Suprapubic skin (tissue), 4 donors: ENCODE data around the gene CACNA2D3.

Source experiments
- EP300 ChIP-seq: sonication (generic); formaldehyde crosslinking; IDR thresholded peaks from one replicate; pipeline ENCODE4 v1.6.1; 2017; ENCODE audit warnings: antibody characterized with exemption
- POLR2A ChIP-seq, 2 donors: fragments of 450-650 bp; IDR thresholded peaks; one replicate each; pipeline ENCODE4 v1.6.1; 2017; ENCODE audit warnings: antibody characterized with exemption in 2 of 2, mild to moderate bottlenecking in 2 of 2, moderate library complexity in 2 of 2
- POLR2AphosphoS5 ChIP-seq, 3 donors: sonication (generic); formaldehyde crosslinking; IDR thresholded peaks; one replicate each; pipeline ENCODE4 v1.6.1; 2017; ENCODE audit warnings: antibody characterized with exemption in 3 of 3
- TF ChIP-seq, protein P1 (sequence below), 2 donors: fragments of 200-600 bp in 1 of 2; fragments of 450-650 bp in 1 of 2; sonication (generic) in 1 of 2; IDR thresholded peaks; one replicate each; pipeline ENCODE4 v1.5.1; 2016 to 2019; ENCODE audit warnings: antibody characterized with exemption in 2 of 2, mild to moderate bottlenecking in 1 of 2, moderate library complexity in 1 of 2

DNA sequence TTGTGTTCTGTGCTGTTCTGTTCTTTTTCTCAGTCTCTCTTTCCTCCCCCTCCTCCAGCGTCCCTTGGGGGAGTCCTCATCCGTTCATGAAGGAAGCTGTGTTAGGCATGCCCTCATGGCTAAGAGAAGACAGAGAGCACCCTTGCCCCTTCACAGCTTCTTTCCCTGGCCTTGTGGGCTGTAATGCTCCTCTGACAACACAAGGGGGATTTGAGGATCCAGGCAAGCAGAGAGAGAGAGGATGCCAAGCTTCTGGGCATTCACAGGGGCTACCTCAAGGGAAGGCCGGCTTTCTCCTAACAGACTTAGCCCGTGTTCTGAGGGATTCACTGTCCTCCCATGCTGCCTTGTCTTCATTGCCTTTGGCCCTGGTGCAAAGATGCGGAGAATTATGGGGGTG is 416.0 kb downstream of the CACNA2D3 start:
- no peak for TF ChIP-seq POLR2A (IDR thresholded peaks at IDR 0.05)
- TF ChIP-seq, protein P1, sequence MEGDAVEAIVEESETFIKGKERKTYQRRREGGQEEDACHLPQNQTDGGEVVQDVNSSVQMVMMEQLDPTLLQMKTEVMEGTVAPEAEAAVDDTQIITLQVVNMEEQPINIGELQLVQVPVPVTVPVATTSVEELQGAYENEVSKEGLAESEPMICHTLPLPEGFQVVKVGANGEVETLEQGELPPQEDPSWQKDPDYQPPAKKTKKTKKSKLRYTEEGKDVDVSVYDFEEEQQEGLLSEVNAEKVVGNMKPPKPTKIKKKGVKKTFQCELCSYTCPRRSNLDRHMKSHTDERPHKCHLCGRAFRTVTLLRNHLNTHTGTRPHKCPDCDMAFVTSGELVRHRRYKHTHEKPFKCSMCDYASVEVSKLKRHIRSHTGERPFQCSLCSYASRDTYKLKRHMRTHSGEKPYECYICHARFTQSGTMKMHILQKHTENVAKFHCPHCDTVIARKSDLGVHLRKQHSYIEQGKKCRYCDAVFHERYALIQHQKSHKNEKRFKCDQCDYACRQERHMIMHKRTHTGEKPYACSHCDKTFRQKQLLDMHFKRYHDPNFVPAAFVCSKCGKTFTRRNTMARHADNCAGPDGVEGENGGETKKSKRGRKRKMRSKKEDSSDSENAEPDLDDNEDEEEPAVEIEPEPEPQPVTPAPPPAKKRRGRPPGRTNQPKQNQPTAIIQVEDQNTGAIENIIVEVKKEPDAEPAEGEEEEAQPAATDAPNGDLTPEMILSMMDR (IDR thresholded peaks at IDR 0.05): no peak
- no peak for TF ChIP-seq EP300
- TF ChIP-seq POLR2AphosphoS5 (IDR thresholded peaks at IDR 0.05): no peak
